Body of pancreas (tissue), 4 donors: Measurements from ENCODE around the gene SUN5. TPM values are rescaled to one million over a fixed set of nuclear protein-coding genes. Genes with fewer than 3 reads are reported as not detected.
"Not testable (repeated sequence)": the region's sequence is repeated elsewhere in the genome, so short reads cannot be mapped to it uniquely, and the experiment has no call there.

Experiments used
- ATAC-seq: fragments of 150-250 bp; one replicate; pipeline ENCODE4 v1.9.1; 2016
- DNase-seq, 4 donors: peaks; one replicate each; pipeline ENCODE4 v3.0.0-alpha.2; 2019
- H3K27ac ChIP-seq, 4 donors: fragments of 200-600 bp; sonication (generic); 1 replicate in 3 of 4; 2 replicates in 1 of 4; pipeline versions ENCODE4 v1.5.1 to v1.6.1; 2016 to 2019; ENCODE audit warnings: mild to moderate bottlenecking in 1 of 4, mixed read lengths in 1 of 4, moderate library complexity in 1 of 4
- H3K27me3 ChIP-seq, 2 donors: fragments of 200-600 bp; sonication (generic); one replicate each; pipeline ENCODE4 v1.6.0; 2016; ENCODE audit warnings: mild to moderate bottlenecking in 1 of 2
- H3K36me3 ChIP-seq, 2 donors: fragments of 200-600 bp; sonication (generic); replicated peaks in 1 of 2; 2 replicates each; pipeline ENCODE4 v1.5.1; 2016; ENCODE audit warnings: low read depth in 2 of 2; ENCODE audit not compliant: insufficient read depth in 1 of 2
- H3K4me1 ChIP-seq: fragments of 200-600 bp; sonication (generic); one replicate; pipeline ENCODE4 v1.6.0; 2016
- H3K4me3 ChIP-seq, 2 donors: fragments of 200-600 bp; sonication (generic); 1 replicate in 1 of 2; 2 replicates in 1 of 2; pipeline ENCODE4 v1.5.1; 2016 to 2019
- H3K9me3 ChIP-seq, 3 donors: fragments of 200-600 bp; sonication (generic); 1 replicate in 2 of 3; 2 replicates in 1 of 3; pipeline ENCODE4 v1.5.1; 2016
- CTCF ChIP-seq, 7 experiments: fragments of 450-650 bp in 4 of 7; fragments of 200-600 bp in 3 of 7; sonication (generic) in 3 of 7; IDR thresholded peaks; one replicate each; pipeline ENCODE4 v1.5.1; 2016 to 2019; ENCODE audit warnings: antibody characterized with exemption in 7 of 7
- POLR2A ChIP-seq, 3 donors: fragments of 450-650 bp; IDR thresholded peaks; one replicate each; pipeline ENCODE4 v1.6.1; 2016; ENCODE audit warnings: antibody characterized with exemption in 3 of 3, mild to moderate bottlenecking in 2 of 3
- WGBS, 2 donors: methylation state at CpG; one replicate each; pipeline ENCODE4 v1.1.5; 2017; 5-methylcytosine and 5-hydroxymethylcytosine counted together
- intact Hi-C: fragments of 100-400 bp; cut with DNase I; formaldehyde crosslinking; loops from one replicate; pipeline ENCODE4 v1.15.1; 2023
- total RNA-seq, 2 donors: library from RNA; depleted of rRNA; stranded (reverse); fragments of >200 nt; gene quantifications; one replicate each; pipeline ENCODE4 v1.1.0, GENCODE V29; 2016

SUN5 gene
- total RNA-seq, 2 donors from 2014 or later, result not detected

- Histone ChIP-seq H3K27me3 (no peaks in the 10 kb centered on the region), H3K9me3 (no peaks in the 10 kb centered on the region), H3K4me3 (no peak overlapping the region), H3K36me3 (no peaks in the 10 kb centered on the region), H3K4me1 (no peaks in the 10 kb centered on the region), H3K27ac (no peak overlapping the region)
- intact Hi-C loops, result no loop called here
- TF ChIP-seq POLR2A (IDR thresholded peaks at IDR 0.05), result no peak
- TF ChIP-seq CTCF (IDR thresholded peaks at IDR 0.05), result no peak
- ATAC-seq (no peak), DNase-seq (no peak)
- WGBS, 2 donors, result 76 to 84% methylated on average over 6 of the region's 6 CpGs
Observed at GRCh38 chr20:32964575-32964974, 39.7 kb downstream of the SUN5 start.

- H3K36me3 ChIP-seq, result no peaks in the 10 kb centered on the region
- no peak for TF ChIP-seq POLR2A (IDR thresholded peaks at IDR 0.05)
- no peak for TF ChIP-seq CTCF (IDR thresholded peaks at IDR 0.05)
- no peaks in the 10 kb centered on the region for H3K9me3 ChIP-seq
- DNase-seq, result no peak
- intact Hi-C loops, result no loop called here
- H3K27ac ChIP-seq, result no peak overlapping the region
- 58 to 78% methylated on average over 3 to 5 of the region's 5 CpGs for WGBS, 2 donors
- H3K27me3 ChIP-seq, result no peaks in the 10 kb centered on the region
- no peak for ATAC-seq
- no peak overlapping the region for H3K4me3 ChIP-seq
- H3K4me1 ChIP-seq, result no peaks in the 10 kb centered on the region
Observed at GRCh38 chr20:32963176-32963575, 41.1 kb downstream of the SUN5 start.

- H3K9me3 ChIP-seq, ATAC-seq, H3K4me3 ChIP-seq, H3K4me1 ChIP-seq, DNase-seq, intact Hi-C loops, H3K27ac ChIP-seq, H3K27me3 ChIP-seq, H3K36me3 ChIP-seq: not testable (repeated sequence)
- 63 to 78% methylated on average over 11 of the region's 11 CpGs for WGBS, 2 donors
Observed at GRCh38 chr20:32962646-32963045, 41.6 kb downstream of the SUN5 start.

- 70 to 71% methylated on average over 5 of the region's 5 CpGs for WGBS, 2 donors
- TF ChIP-seq POLR2A (IDR thresholded peaks at IDR 0.05), result no peak
- no peak for TF ChIP-seq CTCF (IDR thresholded peaks at IDR 0.05)
- no peaks in the 10 kb centered on the region for H3K27me3 ChIP-seq
- DNase-seq (no peak), ATAC-seq (no peak)
- H3K36me3 ChIP-seq, result no peaks in the 10 kb centered on the region
- intact Hi-C loops, result no loop called here
- H3K27ac ChIP-seq, result no peak overlapping the region
- no peaks in the 10 kb centered on the region for H3K4me1 ChIP-seq
- no peak overlapping the region for H3K4me3 ChIP-seq
- H3K9me3 ChIP-seq, result no peaks in the 10 kb centered on the region
Observed at GRCh38 chr20:32962053-32962452, 42.2 kb downstream of the SUN5 start.

GRCh38 chr20:32960849-32961731 lies 43.1 kb downstream of the SUN5 start:
- Histone ChIP-seq H3K27me3 (no peaks in the 10 kb centered on the region), H3K27ac (no peak overlapping the region), H3K4me1 (no peaks in the 10 kb centered on the region), H3K9me3 (no peaks in the 10 kb centered on the region), H3K36me3 (no peaks in the 10 kb centered on the region), H3K4me3 (no peak overlapping the region)
- intact Hi-C loops, result no loop called here
- WGBS, 2 donors, result 74 to 78% methylated on average over 23 to 28 of the region's 28 CpGs
- DNase-seq (no peak), ATAC-seq (no peak)
- TF ChIP-seq CTCF (IDR thresholded peaks at IDR 0.05) (no peak), POLR2A (IDR thresholded peaks at IDR 0.05) (no peak)
